Measurements from ENCODE around the gene ZNF516.

The ZNF516 gene

DNA sequence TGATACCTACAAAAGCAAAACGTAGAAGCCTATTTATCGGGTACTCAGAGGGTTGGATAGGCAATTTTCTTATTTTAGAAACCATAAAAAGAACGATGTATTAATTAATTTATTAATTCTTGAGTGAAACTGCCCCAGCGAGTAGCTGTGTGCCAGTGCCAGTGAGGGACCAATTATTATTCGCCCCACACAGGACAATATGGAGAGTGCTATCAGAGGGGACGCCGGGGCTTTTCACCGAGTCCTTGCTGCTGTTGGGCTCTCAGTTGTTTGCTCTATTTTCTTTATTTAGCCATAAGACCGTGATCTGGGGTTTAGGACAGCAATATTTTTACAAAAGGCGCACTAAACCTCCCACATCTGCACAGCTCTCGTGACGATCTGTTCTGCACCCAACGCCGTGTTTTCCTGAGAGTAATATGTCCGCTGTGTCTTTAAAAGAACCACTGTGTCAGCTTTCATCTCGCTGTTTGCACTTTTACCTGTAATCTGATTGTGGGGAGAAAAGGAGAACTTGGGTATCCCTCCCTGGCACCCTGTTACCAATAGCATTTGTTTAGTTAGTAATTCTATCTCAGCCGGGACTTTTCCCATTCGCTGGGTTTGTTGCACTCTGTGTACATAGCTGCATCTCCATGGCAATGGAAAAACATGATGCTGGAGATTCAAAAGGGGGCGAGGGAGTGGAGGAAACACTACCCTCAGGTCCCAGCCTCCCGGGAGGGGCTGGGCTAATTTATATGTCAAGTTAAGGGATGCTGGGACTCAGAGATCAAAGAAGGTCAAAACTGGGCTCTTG is 30.1 kb upstream of the ZNF516 start (continued):
- TF ChIP-seq, protein P1, sequence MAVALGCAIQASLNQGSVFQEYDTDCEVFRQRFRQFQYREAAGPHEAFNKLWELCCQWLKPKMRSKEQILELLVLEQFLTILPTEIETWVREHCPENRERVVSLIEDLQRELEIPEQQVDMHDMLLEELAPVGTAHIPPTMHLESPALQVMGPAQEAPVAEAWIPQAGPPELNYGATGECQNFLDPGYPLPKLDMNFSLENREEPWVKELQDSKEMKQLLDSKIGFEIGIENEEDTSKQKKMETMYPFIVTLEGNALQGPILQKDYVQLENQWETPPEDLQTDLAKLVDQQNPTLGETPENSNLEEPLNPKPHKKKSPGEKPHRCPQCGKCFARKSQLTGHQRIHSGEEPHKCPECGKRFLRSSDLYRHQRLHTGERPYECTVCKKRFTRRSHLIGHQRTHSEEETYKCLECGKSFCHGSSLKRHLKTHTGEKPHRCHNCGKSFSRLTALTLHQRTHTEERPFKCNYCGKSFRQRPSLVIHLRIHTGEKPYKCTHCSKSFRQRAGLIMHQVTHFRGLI (tag by site-specific recombination; IDR thresholded peaks at IDR 0.05) = 0 out of 2 replicates have a peak, but pooled peaks have one; percentile 34
- TF ChIP-seq ZSCAN23 (tag by site-specific recombination; IDR thresholded peaks at IDR 0.05) (no peak), ZNF335 (tag by site-specific recombination; conservative IDR thresholded peaks at IDR 0.05) (peak; percentile 69), ZBTB7A (tag by site-specific recombination; IDR thresholded peaks at IDR 0.05; ENCODE audit: low read depth) (no peak), WT1 (tag by site-specific recombination; IDR thresholded peaks at IDR 0.05) (0 out of 2 replicates have a peak, but pooled peaks have one; percentile 46), YY1 (tag by site-specific recombination; IDR thresholded peaks at IDR 0.05) (0 out of 2 replicates have a peak, but pooled peaks have one; percentile 23), ZNF510 (tag by site-specific recombination; IDR thresholded peaks at IDR 0.05; ENCODE audit: insufficient replicate concordance) (no peak), SETDB1 (IDR thresholded peaks at IDR 0.05; ENCODE audit: insufficient read length, low read length) (no peak), GLIS1 (tag by site-specific recombination; IDR thresholded peaks at IDR 0.05) (0 out of 2 replicates have a peak, but pooled peaks have one; percentile 11), ZNF211 (tag by site-specific recombination; IDR thresholded peaks at IDR 0.05; ENCODE audit: low read depth) (no peak), ZBTB20 (tag by site-specific recombination; IDR thresholded peaks at IDR 0.05) (peak; percentile 61; the same call in 1 of the 2 replicates), EGR2 (tag by site-specific recombination; IDR thresholded peaks at IDR 0.05; ENCODE audit: low read depth) (no peak), SALL2 (tag by site-specific recombination; IDR thresholded peaks at IDR 0.05; ENCODE audit: borderline replicate concordance) (no peak), ZNF830 (tag by site-specific recombination; IDR thresholded peaks at IDR 0.05; ENCODE audit: low read depth) (no peak), ZNF239 (tag by site-specific recombination; IDR thresholded peaks at IDR 0.05) (no peak), PRDM1 (tag by site-specific recombination; IDR thresholded peaks at IDR 0.05) (peak; percentile 87)
- TF ChIP-seq, protein P2, sequence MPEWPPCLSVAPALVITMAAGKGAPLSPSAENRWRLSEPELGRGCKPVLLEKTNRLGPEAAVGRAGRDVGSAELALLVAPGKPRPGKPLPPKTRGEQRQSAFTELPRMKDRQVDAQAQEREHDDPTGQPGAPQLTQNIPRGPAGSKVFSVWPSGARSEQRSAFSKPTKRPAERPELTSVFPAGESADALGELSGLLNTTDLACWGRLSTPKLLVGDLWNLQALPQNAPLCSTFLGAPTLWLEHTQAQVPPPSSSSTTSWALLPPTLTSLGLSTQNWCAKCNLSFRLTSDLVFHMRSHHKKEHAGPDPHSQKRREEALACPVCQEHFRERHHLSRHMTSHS (tag by site-specific recombination; IDR thresholded peaks at IDR 0.05) = no peak
- TF ChIP-seq, protein P3, sequence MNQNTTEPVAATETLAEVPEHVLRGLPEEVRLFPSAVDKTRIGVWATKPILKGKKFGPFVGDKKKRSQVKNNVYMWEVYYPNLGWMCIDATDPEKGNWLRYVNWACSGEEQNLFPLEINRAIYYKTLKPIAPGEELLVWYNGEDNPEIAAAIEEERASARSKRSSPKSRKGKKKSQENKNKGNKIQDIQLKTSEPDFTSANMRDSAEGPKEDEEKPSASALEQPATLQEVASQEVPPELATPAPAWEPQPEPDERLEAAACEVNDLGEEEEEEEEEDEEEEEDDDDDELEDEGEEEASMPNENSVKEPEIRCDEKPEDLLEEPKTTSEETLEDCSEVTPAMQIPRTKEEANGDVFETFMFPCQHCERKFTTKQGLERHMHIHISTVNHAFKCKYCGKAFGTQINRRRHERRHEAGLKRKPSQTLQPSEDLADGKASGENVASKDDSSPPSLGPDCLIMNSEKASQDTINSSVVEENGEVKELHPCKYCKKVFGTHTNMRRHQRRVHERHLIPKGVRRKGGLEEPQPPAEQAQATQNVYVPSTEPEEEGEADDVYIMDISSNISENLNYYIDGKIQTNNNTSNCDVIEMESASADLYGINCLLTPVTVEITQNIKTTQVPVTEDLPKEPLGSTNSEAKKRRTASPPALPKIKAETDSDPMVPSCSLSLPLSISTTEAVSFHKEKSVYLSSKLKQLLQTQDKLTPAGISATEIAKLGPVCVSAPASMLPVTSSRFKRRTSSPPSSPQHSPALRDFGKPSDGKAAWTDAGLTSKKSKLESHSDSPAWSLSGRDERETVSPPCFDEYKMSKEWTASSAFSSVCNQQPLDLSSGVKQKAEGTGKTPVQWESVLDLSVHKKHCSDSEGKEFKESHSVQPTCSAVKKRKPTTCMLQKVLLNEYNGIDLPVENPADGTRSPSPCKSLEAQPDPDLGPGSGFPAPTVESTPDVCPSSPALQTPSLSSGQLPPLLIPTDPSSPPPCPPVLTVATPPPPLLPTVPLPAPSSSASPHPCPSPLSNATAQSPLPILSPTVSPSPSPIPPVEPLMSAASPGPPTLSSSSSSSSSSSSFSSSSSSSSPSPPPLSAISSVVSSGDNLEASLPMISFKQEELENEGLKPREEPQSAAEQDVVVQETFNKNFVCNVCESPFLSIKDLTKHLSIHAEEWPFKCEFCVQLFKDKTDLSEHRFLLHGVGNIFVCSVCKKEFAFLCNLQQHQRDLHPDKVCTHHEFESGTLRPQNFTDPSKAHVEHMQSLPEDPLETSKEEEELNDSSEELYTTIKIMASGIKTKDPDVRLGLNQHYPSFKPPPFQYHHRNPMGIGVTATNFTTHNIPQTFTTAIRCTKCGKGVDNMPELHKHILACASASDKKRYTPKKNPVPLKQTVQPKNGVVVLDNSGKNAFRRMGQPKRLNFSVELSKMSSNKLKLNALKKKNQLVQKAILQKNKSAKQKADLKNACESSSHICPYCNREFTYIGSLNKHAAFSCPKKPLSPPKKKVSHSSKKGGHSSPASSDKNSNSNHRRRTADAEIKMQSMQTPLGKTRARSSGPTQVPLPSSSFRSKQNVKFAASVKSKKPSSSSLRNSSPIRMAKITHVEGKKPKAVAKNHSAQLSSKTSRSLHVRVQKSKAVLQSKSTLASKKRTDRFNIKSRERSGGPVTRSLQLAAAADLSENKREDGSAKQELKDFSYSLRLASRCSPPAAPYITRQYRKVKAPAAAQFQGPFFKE (tag by site-specific recombination; IDR thresholded peaks at IDR 0.05; ENCODE audit: borderline replicate concordance) = no peak

DNA sequence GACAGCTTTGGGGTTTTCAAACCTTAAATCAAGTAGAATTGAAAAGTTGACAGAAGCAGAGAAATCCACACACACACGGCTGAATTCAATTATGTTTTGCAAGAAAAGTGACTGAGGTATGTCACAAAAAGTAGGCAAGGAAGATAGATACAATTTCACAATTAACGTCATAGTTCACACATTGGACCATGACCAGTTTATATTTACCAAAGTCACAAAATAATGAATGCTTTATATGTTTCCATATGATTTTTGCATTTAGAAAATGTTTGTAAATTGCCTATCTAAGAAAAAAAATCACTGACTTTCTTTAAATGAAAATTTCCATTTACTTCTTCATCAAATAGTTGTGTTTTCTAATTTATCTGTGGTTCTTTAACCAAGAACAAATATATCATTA is 29.4 kb upstream of the ZNF516 start:
- H3K27ac ChIP-seq (ENCODE audit: extremely low read depth, low read depth, low read length) = no peak overlapping the region
- peaks cover 10% of the 10 kb centered on the region for H3K4me1 ChIP-seq (ENCODE audit: control insufficient read depth, insufficient read depth, low read length)
- H3K4me3 ChIP-seq (ENCODE audit: low read depth, low read length) = no peak overlapping the region
- ChIA-PET CTCF (no interaction called here), POLR2A (interaction anchor here (0.9 to 1.3 kb wide), 2 partner anchors 31 to 126 kb away, joined by 3 to 5 read pairs; no protein-coding TSS in a partner anchor)
- no peak for TF ChIP-seq MYNN (tag by site-specific recombination; IDR thresholded peaks at IDR 0.05; ENCODE audit: borderline replicate concordance)
- TF ChIP-seq, protein P4, sequence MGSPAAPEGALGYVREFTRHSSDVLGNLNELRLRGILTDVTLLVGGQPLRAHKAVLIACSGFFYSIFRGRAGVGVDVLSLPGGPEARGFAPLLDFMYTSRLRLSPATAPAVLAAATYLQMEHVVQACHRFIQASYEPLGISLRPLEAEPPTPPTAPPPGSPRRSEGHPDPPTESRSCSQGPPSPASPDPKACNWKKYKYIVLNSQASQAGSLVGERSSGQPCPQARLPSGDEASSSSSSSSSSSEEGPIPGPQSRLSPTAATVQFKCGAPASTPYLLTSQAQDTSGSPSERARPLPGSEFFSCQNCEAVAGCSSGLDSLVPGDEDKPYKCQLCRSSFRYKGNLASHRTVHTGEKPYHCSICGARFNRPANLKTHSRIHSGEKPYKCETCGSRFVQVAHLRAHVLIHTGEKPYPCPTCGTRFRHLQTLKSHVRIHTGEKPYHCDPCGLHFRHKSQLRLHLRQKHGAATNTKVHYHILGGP (tag by site-specific recombination; IDR thresholded peaks at IDR 0.05) = no peak
- no peak for TF ChIP-seq ZNF510 (tag by site-specific recombination; IDR thresholded peaks at IDR 0.05; ENCODE audit: insufficient replicate concordance)
- no peaks in the 10 kb centered on the region for H3K9me3 ChIP-seq (ENCODE audit: control insufficient read depth, insufficient read depth, low read depth, low read length)
- H3K36me3 ChIP-seq (ENCODE audit: control insufficient read depth in 2 of 2, insufficient read depth in 1 of 2, low read length in 2 of 2) = no peaks in the 10 kb centered on the region

Data from HEK293 (cell line).